Stimulated activated CD4-positive, alpha-beta T cell treated with anti-CD3 and anti-CD28 coated beads, Interleukin-15, amount 100 ng/mL, for 48 hours (primary cell): ENCODE data around the gene CD151.
A peak's percentile ranks its signal among the peaks of the same experiment; 100 is the strongest.

ENCODE experiments used
- DNase-seq, 2 donors: peaks; one replicate each; pipeline ENCODE4 v3.0.0-alpha.2; 2020; ENCODE audit warnings: low read depth in 2 of 2

The CD151 gene

DNA sequence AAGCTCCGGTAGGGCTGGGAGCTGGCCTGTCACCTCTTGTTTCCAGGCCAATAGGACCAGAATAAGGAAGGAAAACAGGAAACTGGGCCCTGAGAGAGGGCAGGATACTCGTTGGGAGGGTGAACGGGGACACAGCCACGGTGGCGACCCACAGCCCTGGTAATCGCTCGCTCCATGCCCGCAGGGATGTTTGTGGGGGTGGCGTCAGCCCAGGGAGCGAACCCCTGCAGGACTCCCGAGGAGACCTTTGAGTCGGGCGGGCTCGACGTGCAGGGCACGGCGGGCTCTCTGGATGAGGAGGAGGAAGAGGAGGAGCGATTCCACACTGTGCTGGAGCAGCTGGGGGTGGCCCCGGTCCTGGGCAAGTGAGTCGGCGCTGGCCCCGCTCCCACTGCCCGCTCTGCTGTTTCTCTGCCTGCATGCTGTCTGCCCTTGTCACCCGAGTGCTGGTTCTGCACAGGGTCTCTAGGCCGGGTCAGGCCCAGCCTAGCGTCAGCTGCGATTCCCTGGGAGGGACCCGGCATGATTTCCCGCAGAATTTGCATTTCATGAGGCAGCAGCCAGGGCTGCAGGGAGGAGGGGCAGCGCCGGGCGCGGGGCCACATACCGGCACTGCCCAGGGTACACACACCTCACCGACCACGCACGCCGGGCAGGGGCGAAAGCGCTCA is 3.4 kb upstream of the CD151 start:
- no peak for DNase-seq

DNA sequence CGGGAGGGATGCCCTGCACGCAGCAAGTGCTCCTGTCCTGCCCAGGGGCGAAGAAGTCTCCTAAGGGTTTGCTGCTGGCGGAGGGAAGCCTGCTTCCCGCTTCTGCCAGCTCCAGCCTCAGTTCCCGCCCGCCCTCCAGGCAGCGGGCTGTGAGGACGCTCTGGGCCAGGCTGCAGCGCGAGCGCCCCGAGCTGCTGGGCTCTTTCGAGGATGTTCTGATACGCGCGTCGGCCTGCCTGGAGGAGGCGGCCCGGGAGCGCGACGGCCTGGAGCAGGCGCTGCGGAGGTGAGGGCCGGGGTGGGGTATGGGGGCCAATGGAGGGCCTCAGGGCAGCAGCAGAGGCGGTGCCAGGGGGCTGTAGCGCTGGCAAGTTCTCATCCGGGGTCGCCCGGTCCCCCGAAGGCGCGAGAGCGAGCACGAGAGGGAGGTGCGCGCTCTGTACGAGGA is 2.9 kb upstream of the CD151 start:
- no peak for DNase-seq

DNA sequence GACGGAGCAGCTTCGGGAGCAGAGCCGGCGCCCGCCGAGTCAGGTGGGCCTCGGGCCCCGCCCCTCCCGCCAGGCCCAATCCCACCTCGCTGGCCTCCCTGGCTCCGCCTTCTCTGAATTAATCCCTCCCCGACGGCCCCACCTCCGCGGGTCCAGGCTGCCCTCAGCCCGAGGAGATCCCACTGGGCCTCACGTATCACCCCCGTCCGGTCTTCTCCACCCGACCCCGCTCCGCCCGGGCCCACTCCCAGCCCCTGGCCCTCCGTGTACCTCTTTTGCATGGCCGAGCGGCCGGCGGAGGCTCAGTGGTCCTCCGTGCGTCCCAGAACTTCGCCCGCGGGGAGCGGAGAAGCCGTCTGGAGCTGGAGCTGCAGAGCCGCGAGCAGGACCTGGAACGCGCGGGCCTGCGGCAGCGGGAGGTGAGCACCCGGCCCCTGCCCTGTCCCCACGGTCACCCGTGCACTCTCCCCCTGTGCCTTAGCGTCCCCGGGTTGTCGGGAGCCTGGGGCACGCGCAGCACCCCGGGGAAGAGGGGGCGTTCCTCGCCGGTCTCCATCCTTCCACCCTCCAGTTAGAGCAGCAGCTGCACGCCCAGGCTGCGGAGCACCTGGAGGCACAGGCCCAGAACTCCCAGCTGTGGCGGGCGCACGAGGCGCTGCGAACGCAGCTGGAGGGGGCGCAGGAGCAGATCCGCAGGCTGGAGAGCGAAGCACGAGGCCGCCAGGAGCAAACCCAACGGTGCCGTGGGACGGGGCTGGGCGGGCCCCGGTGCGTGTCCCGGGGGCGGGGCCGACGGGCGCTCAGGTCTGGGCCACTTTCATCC is 2.2 kb upstream of the CD151 start:
- DNase-seq = peak in 1 of 2 donors; percentile 56

DNA sequence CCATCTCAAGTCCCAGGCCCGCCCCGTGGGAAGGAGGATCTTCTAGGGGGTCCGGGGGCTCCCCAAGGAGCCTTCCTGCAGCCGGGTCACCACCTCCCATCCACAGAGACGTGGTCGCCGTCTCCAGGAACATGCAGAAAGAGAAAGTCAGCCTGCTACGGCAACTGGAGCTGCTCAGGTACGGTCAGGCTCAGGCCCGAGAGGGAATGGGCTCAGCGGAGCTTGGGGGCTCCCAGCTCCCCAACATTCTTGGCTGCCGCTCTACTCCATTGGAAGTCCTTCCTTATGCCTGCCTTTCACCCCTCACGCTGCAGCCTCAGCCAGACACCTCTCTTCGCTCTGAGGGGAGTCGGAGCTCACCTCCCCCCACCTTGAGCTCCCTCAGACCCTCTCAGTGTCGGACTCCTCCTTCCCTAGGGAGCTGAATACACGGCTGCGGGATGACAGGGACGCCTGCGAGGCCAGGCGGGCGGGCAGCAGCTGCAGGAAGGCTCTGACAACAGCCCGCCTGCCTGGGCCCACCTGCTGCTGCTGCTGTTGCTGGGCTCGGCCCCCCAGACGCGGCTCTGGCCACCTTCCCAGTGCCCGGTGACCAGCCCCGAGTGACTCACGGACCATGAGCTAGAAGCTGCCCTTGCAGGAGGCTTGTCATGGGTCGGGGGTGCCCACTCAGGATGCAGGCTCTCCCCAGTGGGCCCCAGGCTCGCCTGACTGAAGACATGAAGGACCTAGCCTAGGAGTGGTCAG is 1.5 kb upstream of the CD151 start:
- no peak for DNase-seq

DNA sequence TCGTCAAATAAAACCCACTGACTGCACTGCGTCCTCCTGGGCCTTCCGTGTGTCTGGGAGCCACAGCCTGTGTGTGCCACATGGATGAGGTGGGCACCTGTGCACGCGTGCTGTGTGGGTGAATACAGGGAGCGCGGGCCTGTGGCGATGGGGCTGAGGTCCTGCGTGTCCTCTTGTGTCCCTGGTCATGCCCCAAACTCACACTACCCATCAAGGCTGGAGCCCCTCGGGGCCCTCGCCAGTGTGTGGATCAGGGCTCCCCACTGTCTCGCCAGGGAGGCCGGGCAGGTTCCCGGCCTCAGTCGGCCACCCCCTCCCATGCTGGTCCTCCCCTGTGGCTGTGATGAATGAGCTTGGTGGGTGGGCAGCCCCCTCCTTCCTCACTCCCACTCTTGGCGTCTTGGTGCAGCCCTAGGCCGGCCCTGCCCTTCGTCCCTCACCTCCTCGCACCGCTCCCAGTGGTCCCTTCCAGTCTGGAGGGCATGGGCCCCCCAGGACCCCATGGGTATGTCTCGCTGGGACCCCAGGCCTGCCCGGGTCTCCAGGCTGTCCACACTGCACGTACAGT is 707 bp upstream of the CD151 start:
- no peak for DNase-seq

DNA sequence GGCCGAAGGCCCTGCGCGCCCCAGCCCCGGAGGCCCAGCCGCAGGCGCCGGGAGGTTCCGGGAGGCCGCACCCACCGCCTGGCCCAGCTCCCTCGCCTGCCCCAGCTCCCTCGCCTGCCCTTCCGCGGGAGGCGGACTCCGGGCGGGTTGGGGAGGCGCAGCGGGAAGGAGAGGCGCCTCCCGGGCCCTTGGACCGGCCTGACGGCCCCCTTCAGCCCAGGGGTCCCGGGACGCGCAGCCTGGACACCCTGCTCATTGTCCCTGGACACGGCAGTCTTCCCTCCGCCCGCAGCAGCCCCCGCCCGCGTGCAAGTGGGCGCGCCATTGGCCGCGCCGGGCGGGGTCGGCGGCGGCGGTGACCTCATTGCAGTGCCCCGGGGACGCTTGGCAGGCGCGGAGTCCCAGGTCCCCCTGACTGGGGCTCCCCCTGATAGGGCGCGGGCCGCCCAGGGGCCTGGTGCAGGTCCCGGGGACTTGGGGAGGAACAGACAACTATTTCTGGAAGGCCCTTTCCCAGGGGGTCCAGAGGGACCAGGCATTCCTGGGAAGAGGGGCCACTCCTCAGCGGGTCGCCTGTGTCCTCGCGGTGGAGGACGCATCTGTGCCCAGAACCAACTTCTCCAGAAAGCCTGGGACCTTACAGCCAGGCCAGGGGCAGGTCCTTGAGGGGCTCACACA is 501 bp downstream of the CD151 start:
- DNase-seq = no peak

DNA sequence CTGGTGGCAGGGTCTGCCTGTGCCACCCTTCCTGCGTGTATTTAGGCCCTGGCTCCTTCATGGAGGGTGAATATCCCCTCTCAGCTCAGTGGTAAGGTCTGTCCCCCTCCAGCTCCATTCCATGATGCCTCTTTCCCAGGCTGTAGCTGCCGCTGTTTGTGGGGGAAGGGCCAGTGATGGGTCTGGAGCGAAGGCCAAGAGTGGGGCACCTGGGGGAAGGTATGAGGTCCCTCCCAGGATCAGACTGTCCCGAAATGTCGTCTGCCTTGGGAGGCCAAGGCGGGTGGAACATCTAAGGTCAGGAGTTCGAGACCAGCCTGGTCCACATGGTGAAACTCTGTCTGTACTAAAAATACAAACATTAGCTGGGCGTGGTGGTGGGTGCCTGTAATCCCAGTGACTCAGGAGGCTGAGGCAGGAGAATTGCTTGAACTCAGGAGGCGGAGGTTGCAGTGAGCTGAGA is 1.1 kb downstream of the CD151 start:
- DNase-seq = no peak

DNA sequence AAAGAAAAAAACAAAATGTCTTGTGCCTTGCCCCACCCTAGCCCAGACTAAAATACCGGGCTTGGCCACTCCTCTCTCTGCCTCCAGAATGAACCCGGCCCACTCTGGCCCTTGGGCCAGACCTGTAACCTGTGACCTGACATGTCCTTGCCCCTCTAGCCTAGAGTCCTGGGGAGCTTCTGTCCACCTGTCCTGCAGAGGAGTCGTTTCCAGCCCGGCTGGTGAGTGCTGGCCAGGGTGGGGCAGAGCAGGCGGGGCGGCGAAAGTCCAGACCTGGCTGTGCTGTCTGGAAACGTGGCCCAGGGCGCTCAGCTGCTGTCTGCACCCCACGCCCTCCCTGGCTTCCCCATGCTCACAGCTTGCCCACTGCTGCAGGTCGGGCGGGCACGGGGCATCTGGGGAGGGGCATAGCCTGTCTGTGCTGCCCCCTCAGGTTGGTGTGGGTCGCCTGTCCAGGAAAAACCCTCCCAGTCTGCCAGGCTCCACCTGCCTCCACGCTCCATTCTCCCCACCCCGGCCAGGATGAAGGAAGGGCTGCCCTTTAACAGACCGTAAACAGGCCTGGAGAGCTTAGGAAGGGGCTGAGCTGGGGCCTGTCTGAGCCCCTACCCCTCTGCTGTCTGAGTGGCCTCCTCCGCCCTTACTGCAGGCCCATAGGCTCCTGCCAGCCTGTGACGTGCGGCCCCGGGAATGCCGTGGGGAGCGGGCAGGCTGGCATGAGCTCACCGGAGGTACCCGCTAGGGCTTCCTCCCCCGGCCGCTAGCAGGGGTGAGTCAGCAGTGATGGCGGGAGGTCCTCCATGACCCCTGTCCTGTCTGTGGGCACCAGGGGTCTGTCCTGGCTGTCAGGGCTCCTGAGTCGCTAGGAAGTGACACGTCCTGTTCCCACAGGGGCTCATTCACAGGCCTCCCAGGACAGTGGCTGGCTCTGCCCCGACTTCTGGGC is 1.9 kb downstream of the CD151 start:
- DNase-seq = no peak

DNA sequence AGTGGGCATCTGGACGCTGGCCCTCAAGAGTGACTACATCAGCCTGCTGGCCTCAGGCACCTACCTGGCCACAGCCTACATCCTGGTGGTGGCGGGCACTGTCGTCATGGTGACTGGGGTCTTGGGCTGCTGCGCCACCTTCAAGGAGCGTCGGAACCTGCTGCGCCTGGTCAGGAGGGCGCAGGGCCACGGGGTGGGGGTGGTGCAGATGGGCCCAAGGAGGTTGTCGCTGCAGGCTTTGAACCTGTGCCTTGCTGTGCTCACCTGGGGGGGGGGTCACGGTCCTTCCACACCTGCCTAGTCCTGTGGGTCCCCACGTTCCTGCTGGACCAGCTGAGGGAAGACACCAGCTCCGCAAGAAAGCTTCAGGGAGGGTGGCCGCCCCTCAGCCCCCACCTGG is 3.5 kb downstream of the CD151 start:
- no peak for DNase-seq

DNA sequence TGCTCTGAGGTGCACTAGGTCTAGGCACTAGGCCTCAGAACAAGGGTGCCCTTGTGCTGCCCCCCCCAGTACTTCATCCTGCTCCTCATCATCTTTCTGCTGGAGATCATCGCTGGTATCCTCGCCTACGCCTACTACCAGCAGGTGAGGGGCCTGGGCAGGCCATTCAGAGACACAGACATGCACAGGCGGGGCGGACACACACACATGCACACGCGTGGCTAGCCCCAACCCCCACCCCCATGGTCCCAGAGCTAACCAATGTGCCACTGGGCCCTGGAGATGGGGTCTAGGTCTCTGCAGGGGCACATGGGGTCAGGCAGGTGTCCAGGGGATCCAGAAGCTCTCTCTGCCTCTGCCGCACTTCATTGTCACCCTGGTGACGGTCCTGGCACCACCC is 3.9 kb downstream of the CD151 start:
- no peak for DNase-seq

DNA sequence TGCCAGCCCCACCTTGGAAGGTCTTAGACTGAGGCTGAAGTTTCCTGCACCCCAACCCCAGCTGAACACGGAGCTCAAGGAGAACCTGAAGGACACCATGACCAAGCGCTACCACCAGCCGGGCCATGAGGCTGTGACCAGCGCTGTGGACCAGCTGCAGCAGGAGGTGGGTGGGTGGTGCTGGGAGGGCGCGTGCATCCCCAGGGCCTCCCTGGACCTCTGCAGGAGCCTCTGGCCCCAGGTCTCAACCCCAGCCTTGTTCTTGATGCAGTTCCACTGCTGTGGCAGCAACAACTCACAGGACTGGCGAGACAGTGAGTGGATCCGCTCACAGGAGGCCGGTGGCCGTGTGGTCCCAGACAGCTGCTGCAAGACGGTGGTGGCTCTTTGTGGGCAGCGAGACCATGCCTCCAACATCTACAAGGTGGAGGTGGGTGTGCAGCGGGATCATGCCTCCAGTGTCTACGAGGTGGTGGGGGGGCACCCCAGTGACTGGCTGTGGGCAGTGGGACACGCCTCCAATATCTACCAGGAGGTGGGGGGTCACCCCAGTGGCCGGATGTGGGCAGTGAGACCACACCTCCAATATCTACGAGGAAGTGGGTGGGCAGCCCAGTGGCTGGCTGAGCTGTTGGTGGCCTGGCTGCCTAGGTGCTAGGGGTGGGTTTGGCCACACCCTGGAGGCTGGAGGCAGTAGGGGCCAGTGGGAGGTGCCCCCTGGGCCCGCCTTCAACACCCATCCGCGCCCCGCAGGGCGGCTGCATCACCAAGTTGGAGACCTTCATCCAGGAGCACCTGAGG is 4.6 kb downstream of the CD151 start:
- DNase-seq = no peak

DNA sequence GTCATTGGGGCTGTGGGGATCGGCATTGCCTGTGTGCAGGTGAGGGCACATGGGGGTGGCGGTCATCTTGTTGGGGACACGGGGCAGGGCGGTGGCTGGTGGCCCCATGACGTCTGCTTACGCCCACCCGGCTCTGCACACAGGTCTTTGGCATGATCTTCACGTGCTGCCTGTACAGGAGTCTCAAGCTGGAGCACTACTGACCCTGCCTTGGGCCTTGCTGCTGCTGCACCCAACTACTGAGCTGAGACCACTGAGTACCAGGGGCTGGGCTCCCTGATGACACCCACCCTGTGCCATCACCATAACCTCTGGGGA is 5.2 kb downstream of the CD151 start:
- no peak for DNase-seq

DNA sequence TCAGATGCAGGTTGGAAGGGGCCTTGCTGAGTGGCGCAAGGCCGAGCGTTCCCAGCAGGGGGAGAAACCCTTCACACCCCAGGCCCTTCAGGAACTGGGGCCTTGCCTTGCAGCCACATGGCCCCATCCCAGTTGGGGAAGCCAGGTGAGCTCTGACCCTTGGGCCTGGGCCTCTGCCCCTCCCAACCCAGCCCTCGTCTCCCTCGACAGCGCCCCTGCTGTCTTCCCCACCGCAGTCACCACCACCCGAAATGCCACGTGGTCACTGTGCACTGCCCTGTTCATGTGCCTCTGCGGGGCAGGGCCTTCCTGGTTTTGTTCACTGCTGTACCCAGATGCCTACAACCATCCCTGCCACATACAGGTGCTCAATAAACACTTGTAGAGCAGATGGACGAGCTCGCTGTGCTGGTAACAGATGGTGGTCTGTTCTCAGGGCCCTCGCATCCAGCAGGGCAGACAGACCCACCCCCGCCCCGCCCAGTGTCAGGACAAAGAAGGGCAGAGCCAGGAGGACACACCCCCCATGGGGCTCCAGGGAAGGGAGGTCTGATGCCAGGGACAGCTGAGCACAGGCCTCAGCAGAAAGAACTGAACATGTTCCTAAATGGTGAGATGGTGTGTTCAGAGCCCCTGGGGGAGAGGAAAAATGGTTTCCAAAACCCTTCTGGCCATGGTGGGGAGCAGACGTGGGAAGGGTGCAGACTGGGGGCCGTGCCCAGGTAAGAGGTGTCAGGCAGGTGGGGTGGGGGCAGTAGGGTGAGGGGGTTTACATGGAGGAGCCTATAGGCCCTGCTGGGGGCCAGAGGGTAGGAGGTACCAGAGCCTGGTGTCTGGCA is 5.9 kb downstream of the CD151 start:
- no peak for DNase-seq

DNA sequence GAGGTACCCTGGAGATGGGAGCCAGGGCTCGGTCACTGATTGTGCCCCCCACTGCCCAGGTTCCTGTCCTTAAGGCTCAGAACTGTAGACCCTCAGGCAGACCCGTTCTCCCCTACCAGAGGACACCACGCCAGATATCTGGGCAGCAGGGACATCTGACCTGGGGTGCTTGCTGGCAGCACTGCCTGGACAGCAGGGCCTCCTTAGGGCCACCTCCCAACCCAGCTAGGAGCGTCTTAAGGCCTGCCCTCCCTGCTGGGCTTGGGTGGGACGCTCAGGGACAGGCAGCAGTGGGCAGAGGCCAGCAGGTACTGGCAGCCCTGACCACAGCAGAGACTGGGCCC is 6.5 kb downstream of the CD151 start:
- DNase-seq = no peak

DNA sequence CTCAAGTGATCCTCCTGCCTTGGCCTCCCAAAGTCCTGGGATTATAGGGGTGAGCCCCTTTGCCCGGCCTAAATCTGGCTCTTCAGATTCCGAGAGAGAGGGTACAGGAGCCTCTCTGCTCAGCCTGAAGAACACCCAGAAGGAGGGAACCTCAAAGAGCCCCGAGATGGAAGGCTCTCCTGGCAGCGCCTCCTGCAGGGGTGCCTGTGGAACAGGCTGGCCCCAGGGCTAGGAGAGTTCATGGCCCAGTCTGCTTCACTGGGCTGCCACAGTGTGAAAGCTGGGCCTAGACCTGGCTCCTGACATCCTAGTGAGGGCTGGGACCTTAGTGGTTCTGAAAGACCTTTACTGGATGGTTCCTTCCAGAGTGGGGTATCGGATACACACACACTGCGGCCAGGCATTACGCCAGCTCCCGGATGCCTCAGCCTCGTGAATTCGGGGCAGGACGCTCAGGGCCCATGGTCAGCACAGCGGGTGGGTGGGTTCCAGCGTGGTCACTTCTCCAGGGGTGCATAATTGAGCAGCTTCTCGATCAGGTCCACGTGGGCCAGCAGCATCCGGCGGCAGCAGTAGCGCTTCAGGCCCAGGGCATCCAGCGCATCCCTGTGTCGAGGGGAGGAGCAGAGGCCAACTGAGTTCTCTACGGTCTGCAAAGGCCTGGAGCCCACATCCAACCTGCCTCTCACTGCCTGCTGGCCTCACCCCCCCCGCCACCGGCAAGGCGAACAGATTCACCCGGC is 7.3 kb downstream of the CD151 start:
- no peak for DNase-seq

DNA sequence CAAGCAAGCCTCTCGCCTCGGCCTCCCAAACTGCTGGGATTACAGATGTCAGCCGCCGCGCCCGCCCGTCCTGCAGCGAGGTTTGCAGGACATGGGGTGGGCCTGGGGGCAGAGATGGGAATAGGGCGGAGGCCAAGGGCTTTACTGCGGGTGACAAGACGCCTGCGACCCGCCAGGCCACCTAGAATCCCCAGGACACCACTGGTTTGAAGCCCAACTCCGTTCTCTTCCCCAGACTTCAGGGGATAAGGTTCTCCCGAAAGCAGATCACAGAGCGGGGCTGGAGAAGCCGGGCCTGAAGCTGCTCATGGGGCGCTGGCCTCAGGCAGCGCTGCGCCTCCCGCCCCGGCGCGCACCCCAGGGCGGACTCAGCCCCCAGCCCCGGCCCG is 9.2 kb downstream of the CD151 start:
- DNase-seq = no peak

DNA sequence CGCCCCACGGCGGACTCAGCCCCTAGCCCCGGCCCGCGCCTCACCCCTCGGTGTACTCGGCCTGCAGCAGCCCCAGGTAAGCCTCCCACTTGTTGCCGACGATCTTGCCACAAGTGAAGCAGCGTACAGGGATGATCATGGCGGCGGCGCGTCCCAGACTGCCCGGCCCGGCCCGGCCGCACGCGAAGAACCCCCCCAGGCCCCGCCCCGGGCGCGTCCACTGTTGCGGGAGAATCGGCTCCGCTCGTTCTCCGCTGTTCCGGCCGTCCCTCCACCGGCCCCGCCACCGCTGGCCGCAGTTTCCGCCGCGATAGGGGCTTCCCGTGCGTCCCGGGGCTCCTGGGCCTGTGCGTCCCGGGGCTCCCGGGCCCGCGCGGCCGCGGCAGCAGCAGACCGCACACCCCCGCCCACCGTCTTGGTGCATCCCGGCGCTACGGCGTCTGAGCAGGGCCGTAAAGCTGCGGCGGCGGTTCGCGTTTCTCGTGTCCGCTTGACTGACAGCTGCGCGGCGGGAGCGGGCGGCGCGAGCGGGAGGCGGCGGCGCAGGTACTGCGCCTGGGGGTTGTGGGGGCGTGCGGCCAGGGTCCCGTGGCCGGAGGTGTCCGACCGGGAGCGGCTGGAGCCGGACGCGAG is 9.7 kb downstream of the CD151 start, which contains the start of the genes POLR2L and TSPAN4:
TSS of gene POLR2L (minus strand) at position 160 of the 633 bp plus-strand sequence. CDS start at position 139, 21 bp downstream.
TSS of gene TSPAN4 (plus strand) at position 483 of the 633 bp plus-strand sequence. CDS start 7,453 bp downstream, outside the sequence.
- peak; percentile 80 to 83 for DNase-seq
